Cardiac fibroblast (primary cell): Measurements from ENCODE around the gene RNF44.

Experiments used
- DNase-seq, 2 donors: peaks; one replicate each; pipeline versions ENCODE4 v3.0.0 to v3.0.0-alpha.2; 2010; ENCODE audit warnings: low read depth in 2 of 2
- H3K4me3 ChIP-seq, 2 donors: replicated peaks in 1 of 2; 1 replicate in 1 of 2; 2 replicates in 1 of 2; pipeline ENCODE4 v1.5.1; 2011; ENCODE audit warnings: low read depth in 2 of 2, low read length in 2 of 2, mild to moderate bottlenecking in 2 of 2, moderate library complexity in 1 of 2
- CTCF ChIP-seq: IDR thresholded peaks from one replicate; pipeline ENCODE4 v1.5.1; 2011; ENCODE audit warnings: low read depth, mild to moderate bottlenecking, low read length, inconsistent platforms

RNF44 gene

GRCh38 chr5:176531902-176532493 lies 5.2 kb downstream of the RNF44 start:
- TF ChIP-seq CTCF, result no peak
- DNase-seq, result no peak
- no peak overlapping the region for H3K4me3 ChIP-seq

- TF ChIP-seq CTCF, result no peak
- H3K4me3 ChIP-seq, result no peak overlapping the region
- DNase-seq, result no peak
Observed at GRCh38 chr5:176530983-176531901, 6.0 kb downstream of the RNF44 start.

GRCh38 chr5:176530393-176530982 lies 6.7 kb downstream of the RNF44 start:
- no peak overlapping the region for H3K4me3 ChIP-seq
- TF ChIP-seq CTCF, result no peak
- no peak for DNase-seq

- DNase-seq, result no peak
- no peak overlapping the region for H3K4me3 ChIP-seq
- TF ChIP-seq CTCF, result no peak
Observed at GRCh38 chr5:176529741-176530141, 7.5 kb downstream of the RNF44 start.

- no peak for TF ChIP-seq CTCF
- H3K4me3 ChIP-seq, result no peak overlapping the region
- DNase-seq, result no peak
Observed at GRCh38 chr5:176529116-176529740, 8.0 kb downstream of the RNF44 start.

GRCh38 chr5:176528761-176529115 lies 8.5 kb downstream of the RNF44 start:
- TF ChIP-seq CTCF, result no peak
- no peak for DNase-seq
- H3K4me3 ChIP-seq, result no peak overlapping the region
